ENCODE data around the gene AUNIP. TPM values are rescaled to one million over a fixed set of nuclear protein-coding genes. Genes with fewer than 3 reads are reported as not detected.

AUNIP gene
- total and polyA plus RNA-seq, 2 donors (not counting 3 experiments of a cell fraction or from before 2014, with no cell fraction given): 1.8 to 4.5 TPM

- no peaks in the 10 kb centered on the region for H4K20me1 ChIP-seq (replicated peaks; ENCODE audit: control insufficient read depth, extremely low read depth, insufficient read depth, low read length)
- H3K9me3 ChIP-seq (replicated peaks; ENCODE audit: control insufficient read depth, insufficient read depth, low read length): no peaks in the 10 kb centered on the region
- dilution Hi-C loops (cut with MboI; ENCODE audit: extremely low pct_ligation_motif_present, low sequenced_read_pairs) (no loop called here), intact Hi-C loops (cut with micrococcal nuclease) (loop anchor here (10.0 kb wide), 2 partner anchors 372 to 572 kb away; partner anchors contain the start of genes MACO1 and SYF2)
- H3K4me1 ChIP-seq (ENCODE audit: control insufficient read depth, extremely low read depth, insufficient read depth, low read length): peaks cover 33% of the 10 kb centered on the region
- no peak overlapping the region for H2AFZ ChIP-seq (ENCODE audit: low read depth, low read length)
- DNase-seq (ENCODE audit: low read depth, low spot score) (peak; percentile 54), FAIRE-seq (peak; percentile 40)
- no peak overlapping the region for H3K4me3 ChIP-seq (replicated peaks in 1 of 3; ENCODE audit: insufficient read depth in 1 of 3, low read depth in 1 of 3, low read length in 3 of 3)
- ChIA-PET POLR2A (no interaction called here), CTCF (no interaction called here)
- peak overlapping the region; percentile 26 for H3K27ac ChIP-seq (ENCODE audit: insufficient read depth, low read depth, low read length)
- no peaks in the 10 kb centered on the region for H3K27me3 ChIP-seq (ENCODE audit: control insufficient read depth in 2 of 2, insufficient read depth in 2 of 2, low read length in 2 of 2)
- H3K36me3 ChIP-seq (ENCODE audit: control insufficient read depth in 2 of 2, extremely low read depth in 1 of 2, insufficient read depth in 2 of 2, low read length in 2 of 2): peaks cover 12 to 32% of the 10 kb centered on the region in 2 experiments
- no TSS peak for BruUV-seq (replicated peaks)
- no peak overlapping the region for H3K9ac ChIP-seq (replicated peaks; ENCODE audit: extremely low read depth, insufficient read depth, low read length)
- H3K4me2 ChIP-seq (ENCODE audit: insufficient read depth, low read length): no peak overlapping the region
- TF ChIP-seq JUN (IDR thresholded peaks at IDR 0.05; ENCODE audit: borderline replicate concordance, insufficient read depth, insufficient read length, low read depth): no peak
- TF ChIP-seq POLR2AphosphoS5 (IDR thresholded peaks at IDR 0.05; ENCODE audit: insufficient read depth, low read depth, low read length): no peak
- no peak for TF ChIP-seq EZH2 (IDR thresholded peaks at IDR 0.05; ENCODE audit: borderline replicate concordance, low read depth, low read length, severe bottlenecking)
- TF ChIP-seq CTCF (IDR thresholded peaks at IDR 0.05; ENCODE audit: extremely low read depth in 1 of 2, insufficient read depth in 1 of 2, low read depth in 1 of 2, low read length in 2 of 2): no peak
- no peak for TF ChIP-seq POLR2A (IDR thresholded peaks at IDR 0.05; ENCODE audit: low read depth, low read length)
- no peak for TF ChIP-seq MAX (IDR thresholded peaks at IDR 0.05; ENCODE audit: insufficient read depth, insufficient read length)
- no peak for TF ChIP-seq GATA2 (IDR thresholded peaks at IDR 0.05; ENCODE audit: insufficient read depth, insufficient read length, low read depth, low read length)
- no peak for TF ChIP-seq MYC (IDR thresholded peaks at IDR 0.05; ENCODE audit: low read depth, low read length)
- TF ChIP-seq FOS (IDR thresholded peaks at IDR 0.05; ENCODE audit: borderline replicate concordance, insufficient read depth, low read length): no peak
- H3K9me1 ChIP-seq (replicated peaks; ENCODE audit: control insufficient read depth, extremely low read depth, insufficient read depth, low read length): no peaks in the 10 kb centered on the region
- H3K79me2 ChIP-seq (ENCODE audit: control insufficient read depth, insufficient read depth, low read length): peaks cover 11% of the 10 kb centered on the region
Measured at GRCh38 chr1:25806418-25806817, 52.8 kb downstream of the AUNIP start.
